HEK293T (cell line): ENCODE results near the gene PLPPR1.

ENCODE experiments used
- BHLHE40 ChIP-seq: fragments of 450-650 bp; IDR thresholded peaks from 2 replicates; pipeline ENCODE4 v1.6.1; 2016; ENCODE audit warnings: mild to moderate bottlenecking, moderate library complexity, borderline replicate concordance
- FOXA1 ChIP-seq: fragments of 450-650 bp; IDR thresholded peaks from 2 replicates; pipeline ENCODE4 v1.6.1; 2016; ENCODE audit warnings: mild to moderate bottlenecking
- FOXK2 ChIP-seq: fragments of 450-650 bp; IDR thresholded peaks from 2 replicates; pipeline ENCODE4 v1.6.1; 2016; ENCODE audit warnings: mild to moderate bottlenecking
- FOXM1 ChIP-seq: fragments of 450-650 bp; IDR thresholded peaks from 2 replicates; pipeline ENCODE4 v1.6.1; 2017; ENCODE audit warnings: mild to moderate bottlenecking, borderline replicate concordance
- SP1 ChIP-seq: fragments of 450-650 bp; IDR thresholded peaks from 2 replicates; pipeline ENCODE4 v1.6.1; 2017
- SUZ12 ChIP-seq: fragments of 450-650 bp; IDR thresholded peaks from 2 replicates; pipeline ENCODE4 v1.6.1; 2016; ENCODE audit warnings: mild to moderate bottlenecking
- TARDBP ChIP-seq: fragments of 450-650 bp; IDR thresholded peaks from 2 replicates; pipeline ENCODE4 v1.6.1; 2016
- ZNF384 ChIP-seq: fragments of 450-650 bp; IDR thresholded peaks from 2 replicates; pipeline ENCODE4 v1.6.1; 2016
- TF ChIP-seq, protein P1 (sequence below): fragments of 450-650 bp; IDR thresholded peaks from 2 replicates; pipeline ENCODE4 v1.6.1; 2016

DNA sequence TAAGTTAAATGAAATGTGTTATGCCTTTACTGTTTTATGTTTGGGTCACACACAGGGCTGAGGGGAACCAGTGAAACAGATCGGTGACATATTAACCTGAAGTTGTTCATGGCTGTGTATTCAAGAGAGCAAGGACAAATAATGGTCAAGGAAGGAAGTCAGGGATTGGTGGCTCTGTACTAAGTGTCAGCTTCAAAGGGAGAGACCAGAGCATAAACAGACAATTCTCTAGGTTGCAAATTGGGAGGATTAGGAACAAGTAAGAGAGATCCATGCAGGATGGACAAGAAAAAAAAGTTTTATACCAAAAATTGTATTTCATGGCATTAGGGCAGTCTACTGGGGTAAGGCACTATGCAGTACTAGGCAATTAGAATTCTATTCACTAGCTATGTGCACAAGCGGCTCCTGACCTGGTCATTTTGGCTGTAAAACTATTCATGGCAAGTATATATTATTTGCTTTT is 156.3 kb downstream of the PLPPR1 start:
- TF ChIP-seq FOXK2 (no peak), FOXA1 (no peak), SUZ12 (no peak), ZNF384 (no peak), SP1 (no peak), TARDBP (no peak), FOXM1 (no peak), BHLHE40 (no peak)
- TF ChIP-seq, protein P1, sequence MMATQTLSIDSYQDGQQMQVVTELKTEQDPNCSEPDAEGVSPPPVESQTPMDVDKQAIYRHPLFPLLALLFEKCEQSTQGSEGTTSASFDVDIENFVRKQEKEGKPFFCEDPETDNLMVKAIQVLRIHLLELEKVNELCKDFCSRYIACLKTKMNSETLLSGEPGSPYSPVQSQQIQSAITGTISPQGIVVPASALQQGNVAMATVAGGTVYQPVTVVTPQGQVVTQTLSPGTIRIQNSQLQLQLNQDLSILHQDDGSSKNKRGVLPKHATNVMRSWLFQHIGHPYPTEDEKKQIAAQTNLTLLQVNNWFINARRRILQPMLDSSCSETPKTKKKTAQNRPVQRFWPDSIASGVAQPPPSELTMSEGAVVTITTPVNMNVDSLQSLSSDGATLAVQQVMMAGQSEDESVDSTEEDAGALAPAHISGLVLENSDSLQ = no peak
